DMS153 (cell line): ENCODE measurements around the gene VAV2.

Experiments used
- DNase-seq: peaks from one replicate; lab custom pipeline; 2025; lab: John Stamatoyannopoulos, UW

The VAV2 gene

GRCh38 chr9:133873461-133873891, 118.6 kb downstream of the VAV2 start:
- no peak for DNase-seq

- DNase-seq: no peak
These were observed 119.1 kb downstream of the VAV2 start for GRCh38 chr9:133873009-133873408.

- DNase-seq: no peak
These were observed 121.2 kb downstream of the VAV2 start for GRCh38 chr9:133870598-133871595.

GRCh38 chr9:133869674-133870405, 122.3 kb downstream of the VAV2 start:
- DNase-seq: no peak

GRCh38 chr9:133868203-133868602, 123.9 kb downstream of the VAV2 start:
- no peak for DNase-seq

GRCh38 chr9:133866946-133867345, 125.2 kb downstream of the VAV2 start:
- DNase-seq: no peak

- DNase-seq: no peak
These were observed 128.1 kb downstream of the VAV2 start for GRCh38 chr9:133864011-133864410.

GRCh38 chr9:133863257-133863592, 128.9 kb downstream of the VAV2 start:
- DNase-seq: no peak

- no peak for DNase-seq
These were observed 129.4 kb downstream of the VAV2 start for GRCh38 chr9:133862585-133863256.

GRCh38 chr9:133861692-133862091, 130.4 kb downstream of the VAV2 start:
- DNase-seq: no peak

GRCh38 chr9:133861086-133861485, 131.0 kb downstream of the VAV2 start:
- no peak for DNase-seq

- DNase-seq: no peak
These were observed 133.4 kb downstream of the VAV2 start for GRCh38 chr9:133858771-133859170.

- DNase-seq: no peak
These were observed 134.5 kb downstream of the VAV2 start for GRCh38 chr9:133857639-133858038.

- DNase-seq: no peak
These were observed 135.3 kb downstream of the VAV2 start for GRCh38 chr9:133856798-133857197.

GRCh38 chr9:133855802-133856521, 136.2 kb downstream of the VAV2 start:
- DNase-seq: no peak

GRCh38 chr9:133855371-133855770, 136.8 kb downstream of the VAV2 start:
- no peak for DNase-seq

- no peak for DNase-seq
These were observed 137.4 kb downstream of the VAV2 start for GRCh38 chr9:133854765-133855164.

- DNase-seq: no peak
These were observed 138.1 kb downstream of the VAV2 start for GRCh38 chr9:133854048-133854447.

- no peak for DNase-seq
These were observed 138.8 kb downstream of the VAV2 start for GRCh38 chr9:133853331-133853730.

GRCh38 chr9:133852431-133852830, 139.7 kb downstream of the VAV2 start:
- no peak for DNase-seq

- DNase-seq: no peak
These were observed 140.4 kb downstream of the VAV2 start for GRCh38 chr9:133851693-133852092.

GRCh38 chr9:133850937-133851336, 141.2 kb downstream of the VAV2 start:
- DNase-seq: no peak
